HG02678 (cell line): ENCODE measurements around the gene PTPRA.

Experiments used
- ATAC-seq: cut with Tn5 transposase; IDR thresholded peaks from one replicate; pipeline ENCODE4 v1.9.1; 2021; ENCODE audit warnings: mild to moderate bottlenecking, moderate library complexity; ENCODE audit not compliant: unreplicated experiment

The PTPRA gene

DNA sequence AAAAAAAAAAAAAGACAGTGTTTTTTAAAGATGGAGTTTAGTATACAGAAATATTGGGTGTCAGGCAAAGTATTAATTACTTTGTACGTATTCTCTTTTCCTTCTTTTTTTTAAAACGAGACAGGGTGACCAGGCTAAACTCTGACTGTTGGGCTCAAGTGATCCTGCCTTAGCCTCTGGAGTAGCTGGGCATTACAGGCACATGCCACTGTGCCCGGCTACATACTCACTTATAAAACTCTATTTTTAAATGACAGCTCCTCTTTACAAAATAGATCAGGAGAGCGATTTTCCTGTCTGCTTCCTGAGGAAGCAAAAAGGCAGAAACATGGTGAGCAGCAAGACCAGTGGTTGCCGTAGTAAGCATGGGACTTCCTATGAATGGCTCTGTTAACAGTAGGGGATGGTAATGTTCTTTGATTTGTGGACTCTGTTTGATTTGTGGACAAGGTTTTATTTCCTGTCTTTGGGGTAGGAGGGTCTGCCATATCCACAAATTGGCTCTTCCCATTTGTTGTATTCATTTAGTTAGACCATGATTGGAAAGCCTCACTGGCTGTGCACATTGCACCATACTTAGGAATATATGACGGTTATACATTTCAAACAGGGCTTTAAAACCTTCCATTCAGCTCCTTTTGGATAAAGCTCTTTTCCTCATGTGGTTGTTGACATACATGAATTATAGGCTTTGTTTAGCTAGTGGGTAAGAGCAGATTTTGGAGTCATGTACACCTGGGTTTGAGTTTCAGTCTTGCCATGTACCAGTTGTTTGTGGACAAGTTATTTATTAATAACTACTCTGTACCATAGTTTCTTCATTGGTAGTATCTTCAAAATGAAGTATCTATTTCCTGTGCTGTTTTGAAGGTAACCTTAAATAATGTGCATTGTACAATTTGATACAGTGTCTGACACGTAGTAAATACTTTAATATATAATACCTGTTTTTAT, 45.1 kb downstream of the PTPRA start:
- no peak for ATAC-seq

DNA sequence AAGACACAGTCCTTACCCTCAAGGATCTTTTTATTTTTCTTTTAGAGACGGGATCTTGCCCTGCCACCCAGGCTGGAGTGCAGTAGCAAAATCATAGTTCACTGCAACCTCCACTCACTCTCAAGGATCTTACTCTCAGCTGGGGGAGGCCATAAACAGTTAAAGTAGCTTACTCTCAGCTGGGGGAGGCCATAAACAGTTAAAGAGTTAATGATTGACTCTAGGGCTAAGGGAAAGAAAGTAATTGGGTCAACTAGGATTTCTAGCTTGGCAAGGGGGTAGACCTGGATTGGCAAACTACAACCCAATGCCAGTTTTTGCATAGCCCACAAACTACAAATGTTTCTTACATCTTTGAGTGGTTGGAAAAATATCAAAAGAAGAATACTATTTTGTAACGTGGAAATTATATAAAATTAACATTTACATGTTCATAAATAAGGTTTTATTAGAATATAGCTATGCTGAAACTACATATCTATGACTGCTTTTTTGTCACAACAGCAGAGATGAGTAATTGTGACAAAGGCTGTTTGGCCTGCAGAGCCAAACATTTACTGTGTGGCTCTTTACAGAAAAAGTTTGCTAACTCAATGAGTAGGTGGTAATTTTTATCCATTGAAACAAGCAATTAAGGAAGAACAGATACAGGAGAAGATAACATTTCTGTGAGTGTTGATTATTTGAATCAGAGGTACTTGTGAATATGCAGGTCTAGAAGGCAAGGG, 46.4 kb downstream of the PTPRA start:
- ATAC-seq: no peak

DNA sequence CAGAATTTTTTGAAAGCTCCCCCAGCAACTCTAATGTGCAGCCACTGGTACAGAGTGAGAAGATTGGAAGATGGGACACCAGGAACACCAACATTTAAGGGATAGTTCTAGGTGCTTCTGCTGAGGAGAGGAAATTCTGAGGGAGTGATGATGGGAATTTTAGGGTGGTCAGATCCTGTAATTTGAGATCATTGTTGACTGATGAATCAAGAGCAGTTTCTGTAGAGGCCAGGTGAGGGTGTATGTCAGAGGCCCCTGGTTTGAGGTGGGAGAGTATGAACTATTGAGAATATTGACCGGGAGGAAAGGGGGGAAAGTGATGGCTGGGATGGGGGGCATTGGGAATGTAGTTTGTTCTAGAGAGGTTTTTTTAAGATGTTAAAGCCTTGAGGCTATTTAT, 47.2 kb downstream of the PTPRA start:
- no peak for ATAC-seq

DNA sequence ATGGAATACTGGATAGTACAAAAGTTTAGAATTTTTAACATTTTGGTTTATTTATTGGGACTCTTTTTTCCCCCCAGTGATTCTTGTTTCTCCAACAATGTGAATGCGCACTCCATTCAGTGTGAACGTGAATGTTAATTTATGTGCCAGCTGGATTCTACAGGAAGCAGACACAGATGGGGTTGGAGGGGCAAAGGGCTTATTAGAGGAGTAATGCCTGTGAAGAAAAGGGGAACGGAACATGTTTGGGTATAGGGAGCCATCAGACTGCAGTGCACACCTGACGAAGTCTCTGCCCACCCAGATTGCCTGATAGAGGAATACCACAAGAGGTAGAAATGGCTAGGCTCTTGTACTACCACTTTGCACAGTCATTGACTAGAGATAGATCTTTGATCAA, 48.2 kb downstream of the PTPRA start:
- ATAC-seq: no peak

DNA sequence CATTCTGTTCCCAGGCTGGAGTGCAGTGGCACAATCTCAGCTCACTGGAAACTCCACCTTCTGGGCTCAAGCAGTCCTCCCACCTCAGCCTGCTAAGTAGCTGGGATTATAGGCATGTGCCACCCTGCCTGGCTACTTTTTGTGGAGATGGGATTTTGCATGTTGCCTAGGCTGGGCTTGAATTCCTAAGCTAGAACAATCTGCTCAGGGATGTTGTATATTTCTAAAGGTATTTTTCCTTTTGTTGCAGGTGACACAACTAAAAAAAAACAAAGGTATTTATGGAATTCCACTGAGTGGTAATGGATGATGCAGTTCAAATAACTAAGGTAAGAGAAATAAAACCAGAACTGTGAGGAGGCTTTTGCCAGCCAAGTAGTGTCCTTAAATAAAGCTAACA, 49.7 kb downstream of the PTPRA start:
- ATAC-seq: no peak

DNA sequence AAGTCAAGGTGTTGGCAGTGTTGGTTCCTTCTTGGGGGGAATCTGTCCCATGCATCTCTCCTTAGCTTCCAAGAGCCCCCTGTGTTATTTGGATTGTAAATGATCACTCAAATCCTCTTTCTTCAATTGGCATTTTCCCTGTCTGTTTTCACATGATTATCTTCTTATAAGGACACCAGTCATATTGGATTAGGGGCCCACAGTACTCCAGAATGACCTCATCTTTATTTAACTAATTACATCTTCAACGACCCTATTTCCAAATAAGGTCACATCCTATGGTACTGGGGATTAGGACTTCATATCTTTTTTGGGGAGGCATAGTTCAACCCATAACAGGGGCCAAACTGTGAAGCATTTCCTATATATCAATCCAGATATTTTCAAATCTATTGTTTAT, 57.3 kb downstream of the PTPRA start:
- no peak for ATAC-seq

DNA sequence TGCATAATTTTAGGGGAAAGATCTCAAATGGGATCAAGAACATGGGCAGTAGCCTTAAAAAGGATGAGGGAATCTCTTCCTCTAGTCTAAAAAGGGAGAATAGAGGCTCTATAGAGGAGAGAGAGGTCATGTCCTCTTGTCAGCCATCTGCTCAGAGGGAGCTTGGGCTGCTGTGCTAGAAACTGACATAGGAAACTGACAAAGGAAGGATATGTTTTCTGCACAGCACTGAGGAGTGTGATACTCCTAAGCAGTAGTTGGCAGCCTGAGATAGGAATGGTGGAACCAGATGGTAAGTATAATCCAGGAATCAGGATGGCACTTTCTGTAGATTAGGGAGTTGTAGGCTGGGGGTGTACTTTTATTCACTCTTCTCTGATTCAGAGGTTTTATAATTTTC, 59.2 kb downstream of the PTPRA start:
- no peak for ATAC-seq

DNA sequence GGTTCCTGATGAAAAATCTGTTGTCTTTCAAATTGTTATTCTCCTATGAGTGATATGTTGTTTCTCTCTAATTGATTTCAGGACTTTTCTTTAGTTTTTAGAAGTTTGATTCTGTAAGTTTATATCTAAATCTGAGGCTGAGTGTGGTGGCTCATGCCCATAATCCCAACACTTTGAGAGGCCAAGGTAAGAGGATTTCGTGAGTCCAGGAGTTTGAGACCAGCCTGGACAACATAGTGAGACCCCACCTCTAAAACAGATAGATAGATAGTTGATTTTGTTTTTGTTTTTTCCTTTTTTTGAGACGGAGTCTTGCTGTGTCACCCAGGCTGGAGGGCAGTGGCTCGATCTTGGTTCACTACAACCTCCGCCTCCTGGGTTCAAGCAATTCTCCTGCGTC, 64.6 kb downstream of the PTPRA start:
- no peak for ATAC-seq

DNA sequence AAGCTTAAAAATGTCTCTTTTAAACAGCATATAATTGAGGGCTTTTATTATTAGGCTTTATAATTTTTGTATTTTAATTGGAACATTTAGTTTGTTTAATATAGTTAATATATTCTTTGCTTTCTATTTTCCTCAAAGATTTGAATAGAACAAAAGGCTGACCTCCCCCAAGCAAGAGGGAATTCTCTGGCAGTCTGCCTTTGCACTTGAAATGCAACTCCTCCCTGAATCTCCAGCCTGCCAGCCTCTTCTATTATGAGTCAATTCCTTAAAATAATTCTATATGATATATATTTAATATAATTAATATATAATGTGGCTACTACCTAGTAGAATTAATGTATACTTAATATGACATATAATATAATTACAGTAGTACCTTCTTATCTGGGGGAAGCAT, 69.2 kb downstream of the PTPRA start:
- ATAC-seq: no peak

DNA sequence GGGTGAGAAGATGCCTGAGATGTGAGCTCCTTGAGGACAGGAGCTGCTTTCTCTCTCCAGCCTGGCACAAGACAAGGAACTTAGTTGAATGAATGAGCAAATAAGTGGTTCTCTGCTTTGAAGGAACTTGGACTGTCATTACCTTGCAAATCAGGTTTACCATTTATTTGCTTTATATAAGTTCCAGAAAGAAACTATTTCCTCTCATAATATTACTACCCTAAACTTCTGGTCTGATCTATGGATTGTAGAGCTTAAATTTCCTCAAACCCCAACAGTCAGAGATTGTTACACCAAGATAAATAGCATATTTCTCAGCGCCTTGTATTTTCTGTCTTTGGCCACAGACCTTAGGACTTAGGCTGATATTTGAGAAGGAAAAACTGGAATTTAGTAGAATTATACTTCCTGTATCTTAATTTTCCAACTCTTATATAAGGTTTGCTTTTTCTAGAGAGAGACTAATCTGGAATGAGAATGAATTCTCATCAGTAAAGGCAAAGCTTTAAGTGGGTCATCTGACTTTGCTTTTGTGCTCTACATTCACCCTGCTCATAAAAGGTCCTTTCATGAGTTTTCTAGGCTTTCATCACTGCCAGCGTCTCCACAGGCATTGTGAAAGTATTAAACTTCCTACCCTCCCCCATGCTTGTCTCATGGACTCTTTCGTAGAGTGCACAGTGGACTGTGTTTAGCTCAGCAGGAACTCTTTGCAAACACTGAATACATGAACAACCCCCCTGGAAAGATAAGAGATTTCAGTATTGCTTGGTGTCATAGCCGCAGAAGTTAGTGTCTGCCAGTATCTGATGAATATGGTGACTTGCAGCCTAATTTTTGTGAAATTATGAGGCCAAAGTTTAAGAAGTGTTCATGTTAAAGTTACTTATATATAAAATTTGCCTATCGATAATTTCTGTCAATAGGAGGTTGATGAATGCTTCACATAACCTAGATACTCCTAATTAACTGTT, 74.0 kb downstream of the PTPRA start:
- no peak for ATAC-seq

DNA sequence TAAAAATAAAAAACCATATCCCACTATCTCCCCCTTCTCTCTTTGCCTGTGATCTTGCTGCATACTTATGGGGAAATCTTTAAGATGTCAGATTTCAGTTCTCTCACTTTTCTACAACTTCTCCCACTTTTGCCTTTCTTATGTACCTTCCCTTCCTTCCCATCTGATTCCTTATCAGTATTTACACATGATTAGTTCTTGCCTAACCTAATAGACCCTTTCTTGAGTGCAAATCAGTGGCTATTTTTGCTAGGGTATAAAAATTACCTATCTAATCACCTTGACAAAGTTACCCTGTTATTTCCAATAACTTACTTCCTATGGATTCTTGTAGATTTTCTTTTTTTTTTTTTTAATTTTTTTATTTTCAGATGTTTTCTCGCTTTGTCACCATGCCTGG, 75.7 kb downstream of the PTPRA start:
- no peak for ATAC-seq

DNA sequence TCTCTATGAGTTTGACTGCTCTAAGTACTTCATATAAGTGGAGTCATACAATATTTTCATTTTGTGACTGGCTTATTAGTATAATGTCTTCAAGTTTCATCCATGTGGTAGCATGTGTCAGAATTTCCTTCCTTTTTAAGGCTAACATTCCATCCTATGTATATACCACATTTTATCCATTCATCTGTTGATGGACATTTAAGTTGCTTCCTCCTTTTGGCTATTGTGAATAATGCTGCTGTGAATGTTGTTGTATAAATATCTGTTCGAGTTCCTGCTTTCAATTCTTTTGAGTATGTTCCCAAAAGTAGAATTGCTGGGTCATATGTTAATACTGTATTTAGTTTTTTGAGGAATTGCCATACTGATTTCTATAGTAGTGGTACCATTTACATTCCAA, 79.5 kb downstream of the PTPRA start:
- ATAC-seq: no peak

DNA sequence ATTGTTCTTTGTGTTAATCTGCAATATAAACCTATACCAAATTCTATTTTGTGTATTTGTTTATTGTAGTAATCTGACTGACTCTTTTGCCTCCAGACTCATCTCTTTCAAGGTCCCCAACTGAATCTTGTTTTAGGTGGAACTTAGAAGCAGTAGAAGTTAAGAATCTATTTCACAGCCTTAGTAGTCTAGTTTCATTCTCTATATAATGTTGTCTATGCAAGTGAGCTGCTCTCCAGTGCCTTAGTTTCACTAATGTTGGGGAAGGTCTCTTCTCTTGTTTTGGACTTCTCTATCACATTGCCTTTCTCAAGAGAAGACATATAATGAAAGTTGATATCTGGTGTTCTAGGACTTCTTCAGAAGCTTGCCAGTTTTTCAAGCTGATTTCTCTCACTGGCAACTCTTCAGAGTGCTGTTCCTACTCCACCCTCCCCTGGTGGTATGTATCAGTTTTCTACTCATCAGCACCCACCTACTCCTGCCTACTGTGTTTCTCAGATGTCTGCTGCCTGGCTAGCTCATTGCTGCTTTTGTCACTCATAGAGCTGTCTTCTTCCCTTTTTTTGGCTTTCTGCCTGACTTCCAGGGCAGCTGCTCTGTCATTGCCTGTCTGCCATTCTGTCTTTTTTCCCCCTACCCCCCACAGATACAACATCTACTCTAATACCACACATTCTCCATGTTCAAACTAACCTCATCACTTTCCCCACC, 82.1 kb downstream of the PTPRA start:
- no peak for ATAC-seq

DNA sequence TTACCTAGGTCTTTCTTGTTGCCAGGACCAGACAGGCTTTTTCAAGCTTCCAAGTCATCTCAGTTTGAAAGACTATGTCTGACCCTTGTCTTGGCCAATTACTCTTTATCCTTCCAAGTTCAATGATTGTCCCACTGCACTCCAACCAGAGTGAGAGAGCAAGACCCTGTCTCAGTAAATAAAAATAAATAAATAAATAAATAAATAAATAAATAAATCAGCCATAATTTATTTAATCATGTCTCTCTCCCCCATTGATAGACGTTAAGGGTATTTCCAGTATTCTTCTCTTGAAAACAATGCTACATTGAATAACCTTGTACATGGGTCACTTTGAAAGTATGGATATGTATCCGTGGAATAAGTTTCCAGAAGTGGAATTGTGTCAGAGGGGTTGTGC, 83.2 kb downstream of the PTPRA start:
- no peak for ATAC-seq

DNA sequence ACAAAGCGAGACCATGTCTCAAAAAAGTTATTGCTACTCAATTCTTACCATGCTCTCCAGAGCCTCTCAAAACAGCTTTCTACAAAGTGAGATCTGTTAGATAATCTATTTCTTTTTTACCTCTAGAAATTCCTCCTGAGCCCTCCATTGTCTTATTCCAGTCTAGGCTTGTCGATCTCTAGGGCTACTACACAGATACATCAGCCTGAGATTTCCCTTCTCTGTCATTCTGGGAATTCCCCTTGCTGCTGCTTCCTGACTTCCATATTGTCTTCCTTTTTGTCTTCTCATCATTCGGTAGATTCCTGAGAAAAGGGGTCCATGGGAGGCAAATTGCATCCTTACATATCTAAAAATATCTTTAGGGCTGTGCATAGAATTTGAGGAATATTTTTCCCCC, 94.6 kb downstream of the PTPRA start:
- ATAC-seq: no peak

DNA sequence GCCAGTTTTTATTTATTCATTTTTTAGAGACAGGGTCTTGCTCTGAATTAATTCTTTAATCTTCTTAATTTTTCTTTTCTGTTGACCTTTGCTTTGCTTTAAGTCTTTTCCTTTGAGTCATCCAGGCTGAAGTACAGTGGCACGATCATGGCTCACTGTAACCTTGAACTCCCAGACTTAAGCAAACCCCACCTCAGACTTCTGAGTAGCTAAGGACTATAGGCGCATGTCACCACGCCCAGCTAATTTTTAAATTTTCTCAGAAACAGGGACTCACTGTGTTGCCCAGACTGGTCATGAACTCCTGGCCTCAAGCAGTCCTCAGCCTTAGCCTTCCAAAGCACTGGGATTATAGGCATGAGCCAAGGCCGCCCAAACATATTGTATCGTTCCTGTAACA, 98.8 kb downstream of the PTPRA start:
- no peak for ATAC-seq

DNA sequence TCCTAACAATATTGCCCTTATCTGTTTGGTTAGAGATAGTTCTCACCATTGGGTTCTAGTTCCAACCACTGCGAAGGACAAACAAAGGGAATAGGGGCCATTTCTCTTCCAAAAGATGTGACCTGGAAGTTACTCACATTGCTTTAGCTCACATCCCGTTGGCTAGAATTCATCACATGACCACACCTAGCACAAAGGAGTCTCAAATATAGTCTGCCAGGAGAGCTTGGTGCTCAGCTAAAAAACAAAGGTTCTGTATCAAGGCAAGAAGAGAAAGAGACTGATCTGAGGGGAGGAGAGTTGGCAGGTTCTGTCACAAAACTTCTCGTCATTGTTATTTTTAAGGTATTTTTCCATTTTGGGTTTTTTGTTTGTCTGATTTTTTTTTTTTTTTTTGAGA, 100.3 kb downstream of the PTPRA start:
- ATAC-seq: no peak

DNA sequence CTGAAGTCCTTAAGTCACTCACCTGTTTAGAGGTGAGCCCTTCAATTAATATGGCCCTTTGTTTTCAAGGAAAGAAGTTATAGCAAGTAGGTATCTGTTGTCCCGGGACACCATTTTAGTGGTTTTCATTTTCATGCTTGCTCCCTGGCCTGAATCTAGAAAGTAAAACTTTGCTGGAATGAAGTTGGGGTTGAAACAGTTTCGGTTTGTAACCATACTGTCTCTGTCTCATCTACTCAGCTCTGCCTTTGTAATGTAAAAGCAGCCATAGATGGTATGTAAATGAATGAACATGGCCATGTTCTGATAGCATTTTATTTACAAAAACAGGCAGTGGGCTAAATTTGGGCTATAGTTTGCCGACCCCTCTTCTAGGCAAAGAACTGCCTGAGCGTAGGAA, 105.2 kb downstream of the PTPRA start:
- ATAC-seq: no peak

DNA sequence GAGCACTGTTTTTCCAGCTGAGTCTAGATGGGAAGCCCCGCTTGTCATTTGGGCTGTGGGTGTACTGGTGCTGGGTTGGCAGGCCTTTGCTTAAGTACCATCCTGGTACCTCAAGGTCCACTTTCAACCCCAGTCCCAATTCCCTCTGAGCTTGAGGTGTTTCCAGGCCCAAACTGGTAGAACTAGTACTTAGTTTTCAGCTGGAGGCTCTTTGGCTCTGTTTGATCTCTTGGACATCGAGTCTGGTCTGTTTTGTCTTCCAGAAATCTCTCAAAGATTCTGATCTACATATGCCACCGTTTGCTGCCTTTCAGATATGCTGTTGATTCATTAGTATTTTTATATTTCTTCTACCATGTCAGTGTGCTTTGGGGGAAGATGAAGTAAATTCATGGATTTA, 108.4 kb downstream of the PTPRA start:
- ATAC-seq: no peak

DNA sequence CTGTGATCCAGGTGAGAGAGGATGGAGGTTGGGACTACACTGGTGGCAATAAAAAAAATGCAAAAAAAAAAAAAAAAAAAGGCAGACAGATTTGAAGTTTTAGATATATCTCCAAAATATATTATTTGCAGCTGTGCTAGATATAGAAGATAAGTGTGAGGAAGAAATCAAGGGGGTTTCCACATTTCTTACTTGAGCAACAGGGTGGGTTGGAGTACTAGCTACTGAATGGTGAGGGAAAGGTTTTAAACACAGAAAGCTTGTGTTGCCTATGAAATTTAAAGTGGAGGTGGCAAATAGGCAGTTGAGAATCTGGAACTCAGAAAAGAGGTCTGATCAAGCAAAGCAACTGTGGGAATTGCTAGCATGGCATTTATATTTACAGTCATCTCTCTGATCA, 110.2 kb downstream of the PTPRA start:
- ATAC-seq: no peak
